ENCODE measurements around the gene SPOCK1. TPM values are rescaled to one million over a fixed set of nuclear protein-coding genes. Genes with fewer than 3 reads are reported as not detected.

Gene SPOCK1
- polyA plus RNA-seq, 10 donors: 4.0 to 19.9 (median 6.7) TPM

GRCh38 chr5:137365126-137365865, 133.8 kb downstream of the SPOCK1 start:
- no peak for DNase-seq

GRCh38 chr5:137361280-137361679, 137.8 kb downstream of the SPOCK1 start:
- peak in 1 of 3 donors; percentile 35 for DNase-seq

- DNase-seq: no peak
Measured at GRCh38 chr5:137360607-137361006, 138.5 kb downstream of the SPOCK1 start.

- DNase-seq: no peak
Measured at GRCh38 chr5:137359941-137360340, 139.2 kb downstream of the SPOCK1 start.

- DNase-seq: no peak
Measured at GRCh38 chr5:137357436-137357835, 141.7 kb downstream of the SPOCK1 start.

- no peak for DNase-seq
Measured at GRCh38 chr5:137356127-137356526, 143.0 kb downstream of the SPOCK1 start.

GRCh38 chr5:137355708-137356107, 143.4 kb downstream of the SPOCK1 start:
- no peak for DNase-seq

GRCh38 chr5:137352095-137352494, 147.0 kb downstream of the SPOCK1 start:
- DNase-seq: no peak

- no peak for DNase-seq
Measured at GRCh38 chr5:137350791-137351190, 148.3 kb downstream of the SPOCK1 start.

GRCh38 chr5:137348759-137349158, 150.4 kb downstream of the SPOCK1 start:
- DNase-seq: no peak

GRCh38 chr5:137347865-137348264, 151.3 kb downstream of the SPOCK1 start:
- no peak for DNase-seq

- no peak for DNase-seq
Measured at GRCh38 chr5:137346281-137346680, 152.8 kb downstream of the SPOCK1 start.

GRCh38 chr5:137345396-137345795, 153.7 kb downstream of the SPOCK1 start:
- DNase-seq: no peak

GRCh38 chr5:137344723-137345322, 154.3 kb downstream of the SPOCK1 start:
- DNase-seq: peak in 2 of 3 donors; percentile 20 to 29

- DNase-seq: no peak
Measured at GRCh38 chr5:137344021-137344420, 155.1 kb downstream of the SPOCK1 start.

GRCh38 chr5:137342764-137343163, 156.4 kb downstream of the SPOCK1 start:
- DNase-seq: no peak

GRCh38 chr5:137341831-137342230, 157.3 kb downstream of the SPOCK1 start:
- no peak for DNase-seq

GRCh38 chr5:137340881-137341280, 158.2 kb downstream of the SPOCK1 start:
- DNase-seq: peak in 1 of 3 donors; percentile 29

GRCh38 chr5:137336565-137337120, 162.5 kb downstream of the SPOCK1 start:
- DNase-seq: no peak

GRCh38 chr5:137336161-137336560, 163.0 kb downstream of the SPOCK1 start:
- DNase-seq: no peak

- DNase-seq: no peak
Measured at GRCh38 chr5:137335493-137335892, 163.6 kb downstream of the SPOCK1 start.

- no peak for DNase-seq
Measured at GRCh38 chr5:137333928-137334327, 165.2 kb downstream of the SPOCK1 start.

GRCh38 chr5:137333475-137333874, 165.7 kb downstream of the SPOCK1 start:
- DNase-seq: no peak
